Thoracic aorta (tissue), 2 donors: ENCODE results near the gene ZHX3. TPM values are rescaled to one million over a fixed set of nuclear protein-coding genes. Genes with fewer than 3 reads are reported as not detected.

ENCODE experiments used
- ATAC-seq: fragments of 150-250 bp; one replicate; pipeline ENCODE4 v1.8.0; 2017; ENCODE audit warnings: low read depth; ENCODE audit not compliant: insufficient number of reproducible peaks, low FRiP score
- DNase-seq: peaks from one replicate; pipeline ENCODE4 v3.0.0-alpha.2; 2020; ENCODE audit warnings: low spot score
- H3K27ac ChIP-seq, 2 donors: fragments of 200-600 bp; sonication (generic); 1 replicate in 1 of 2; 2 replicates in 1 of 2; pipeline ENCODE4 v1.5.1; 2016; ENCODE audit warnings: mild to moderate bottlenecking in 2 of 2, moderate library complexity in 2 of 2
- H3K27me3 ChIP-seq: fragments of 200-600 bp; sonication (generic); replicated peaks from 2 replicates; pipeline ENCODE4 v1.6.0; 2016; ENCODE audit warnings: mild to moderate bottlenecking; ENCODE audit not compliant: insufficient read depth
- H3K36me3 ChIP-seq: fragments of 200-600 bp; sonication (generic); one replicate; pipeline ENCODE4 v1.5.1; 2016
- H3K4me1 ChIP-seq, 2 donors: fragments of 200-600 bp; sonication (generic); 1 replicate in 1 of 2; 2 replicates in 1 of 2; pipeline versions ENCODE4 v1.5.1 to v1.6.0; 2016; ENCODE audit warnings: low read depth in 2 of 2, mild to moderate bottlenecking in 1 of 2; ENCODE audit not compliant: control insufficient read depth in 1 of 2
- H3K4me3 ChIP-seq: fragments of 200-600 bp; sonication (generic); 2 replicates; pipeline ENCODE4 v1.5.1; 2016; ENCODE audit warnings: mild to moderate bottlenecking
- H3K9me3 ChIP-seq: fragments of 200-600 bp; sonication (generic); 2 replicates; pipeline ENCODE4 v1.5.1; 2016
- CTCF ChIP-seq: fragments of 200-600 bp; sonication (generic); IDR thresholded peaks from one replicate; pipeline ENCODE4 v1.5.1; 2019; ENCODE audit warnings: antibody characterized with exemption
- total RNA-seq, 2 donors: library from RNA; depleted of rRNA; stranded (reverse); fragments of >200 nt; gene quantifications; one replicate each; pipeline versions ENCODE4 v1.1.0 to v1.2.3, GENCODE V29; 2016

The ZHX3 gene
- total RNA-seq, 2 donors from 2014 or later, result 60.8 to 74.9 TPM

GRCh38 chr20:41335591-41335990 is 18.1 kb upstream of the ZHX3 start:
- H3K36me3 ChIP-seq, result no peaks in the 10 kb centered on the region
- TF ChIP-seq CTCF, result no peak
- DNase-seq, result no peak
- H3K27ac ChIP-seq, result no peak overlapping the region
- ATAC-seq, result no peak
- no peaks in the 10 kb centered on the region for H3K27me3 ChIP-seq
- H3K9me3 ChIP-seq, result no peaks in the 10 kb centered on the region
- peaks cover 3 to 15% of the 10 kb centered on the region in 2 donors for H3K4me1 ChIP-seq
- H3K4me3 ChIP-seq, result no peak overlapping the region

DNA sequence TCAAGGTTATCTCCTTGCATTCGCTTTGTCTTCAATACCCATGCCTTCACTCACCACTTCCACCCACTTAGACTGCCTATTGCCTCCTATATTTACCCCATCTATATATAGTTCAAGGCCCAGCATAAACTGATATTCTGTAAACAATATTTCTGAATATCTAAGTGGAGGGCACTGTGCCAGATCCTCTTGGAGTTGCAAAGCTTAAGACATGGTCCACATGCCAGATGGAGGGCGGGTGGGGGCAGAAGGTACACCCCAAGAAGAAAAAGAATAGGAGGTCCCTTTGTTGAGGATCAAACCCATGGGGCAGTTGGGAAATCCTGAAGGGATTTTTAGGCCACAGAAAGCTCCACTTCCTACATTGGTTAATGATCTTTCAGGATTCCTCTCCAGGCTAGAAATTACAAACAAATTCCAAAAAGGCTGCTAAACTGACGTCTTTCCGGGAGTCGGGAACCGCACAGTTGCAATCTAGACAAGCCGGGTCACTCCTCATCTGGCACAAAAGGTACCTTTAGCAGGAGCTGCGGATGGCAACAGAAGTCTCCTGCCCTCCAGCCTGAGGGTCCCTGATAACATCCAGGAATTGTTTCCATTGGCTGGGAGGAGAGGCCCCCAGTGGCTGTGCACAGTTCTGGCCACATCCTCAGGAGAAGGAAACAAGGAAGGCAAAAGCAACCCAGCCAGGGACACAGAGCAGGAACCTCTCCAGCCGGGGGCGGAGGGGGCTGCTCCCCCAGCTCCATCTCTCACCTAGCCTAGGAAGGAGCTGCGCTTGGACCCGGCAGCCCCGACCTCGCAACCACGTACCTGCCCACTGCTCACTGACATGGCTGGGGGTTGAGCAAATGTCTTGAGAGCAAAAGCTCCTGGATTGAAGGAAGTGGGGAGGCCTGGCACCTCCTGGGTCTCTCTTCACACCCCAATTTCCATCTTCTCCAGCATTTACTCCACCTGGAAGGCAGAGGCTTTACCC is 17.2 kb upstream of the ZHX3 start:
- no peak for ATAC-seq
- DNase-seq, result no peak
- no peaks in the 10 kb centered on the region for H3K36me3 ChIP-seq
- no peak overlapping the region for H3K27ac ChIP-seq
- H3K4me1 ChIP-seq, result peaks cover 1 to 13% of the 10 kb centered on the region in 2 donors
- no peak overlapping the region for H3K4me3 ChIP-seq
- TF ChIP-seq CTCF, result no peak
- no peaks in the 10 kb centered on the region for H3K9me3 ChIP-seq
- no peaks in the 10 kb centered on the region for H3K27me3 ChIP-seq

DNA sequence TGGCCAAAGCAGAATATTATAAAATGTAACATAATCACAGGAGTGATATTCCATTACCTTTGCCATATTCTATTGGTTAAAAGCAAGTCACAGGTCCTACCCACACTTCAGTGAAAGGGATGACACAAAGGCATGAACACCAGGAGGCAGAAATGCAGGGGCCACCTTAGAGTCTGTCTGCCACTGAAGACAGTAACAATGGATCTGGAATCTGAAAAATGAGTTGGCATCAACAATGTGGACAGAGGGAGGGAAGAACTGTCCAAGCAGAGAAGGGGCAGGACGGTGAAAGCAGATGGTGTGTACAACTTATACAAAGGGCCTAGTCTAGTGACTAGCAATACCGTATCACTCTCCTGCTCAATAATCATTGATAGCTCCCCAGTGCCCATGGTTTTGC is 16.5 kb upstream of the ZHX3 start:
- no peaks in the 10 kb centered on the region for H3K27me3 ChIP-seq
- no peak overlapping the region for H3K4me3 ChIP-seq
- peaks cover 2 to 10% of the 10 kb centered on the region in 2 donors for H3K4me1 ChIP-seq
- H3K9me3 ChIP-seq, result no peaks in the 10 kb centered on the region
- no peak for TF ChIP-seq CTCF
- H3K36me3 ChIP-seq, result no peaks in the 10 kb centered on the region
- H3K27ac ChIP-seq, result no peak overlapping the region
- ATAC-seq (no peak), DNase-seq (no peak)

DNA sequence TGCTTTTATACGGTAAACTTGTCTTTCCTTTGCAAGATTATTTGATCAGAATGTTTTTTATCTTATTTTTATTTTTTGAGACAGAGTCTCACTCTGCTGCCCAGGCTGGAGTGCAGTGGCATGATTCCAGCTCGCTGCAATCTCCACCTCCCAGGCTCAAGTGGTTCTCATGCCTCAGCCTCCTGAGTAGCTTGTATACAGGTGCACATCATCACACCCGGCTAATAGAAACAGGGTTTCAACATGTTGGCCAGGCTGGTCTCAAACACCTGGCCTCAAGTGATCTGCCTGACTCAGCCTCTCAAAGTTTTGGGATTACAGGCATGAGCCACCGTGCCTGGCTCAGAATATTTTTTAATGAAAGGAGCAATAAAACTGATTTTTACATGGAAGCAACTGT is 14.2 kb upstream of the ZHX3 start:
- TF ChIP-seq CTCF, result no peak
- ATAC-seq, result no peak
- no peak for DNase-seq
- Histone ChIP-seq H3K27me3 (no peaks in the 10 kb centered on the region), H3K4me3 (no peak overlapping the region), H3K4me1 (peaks cover 5 to 16% of the 10 kb centered on the region in 2 donors), H3K27ac (no peak overlapping the region), H3K36me3 (no peaks in the 10 kb centered on the region), H3K9me3 (no peaks in the 10 kb centered on the region)

DNA sequence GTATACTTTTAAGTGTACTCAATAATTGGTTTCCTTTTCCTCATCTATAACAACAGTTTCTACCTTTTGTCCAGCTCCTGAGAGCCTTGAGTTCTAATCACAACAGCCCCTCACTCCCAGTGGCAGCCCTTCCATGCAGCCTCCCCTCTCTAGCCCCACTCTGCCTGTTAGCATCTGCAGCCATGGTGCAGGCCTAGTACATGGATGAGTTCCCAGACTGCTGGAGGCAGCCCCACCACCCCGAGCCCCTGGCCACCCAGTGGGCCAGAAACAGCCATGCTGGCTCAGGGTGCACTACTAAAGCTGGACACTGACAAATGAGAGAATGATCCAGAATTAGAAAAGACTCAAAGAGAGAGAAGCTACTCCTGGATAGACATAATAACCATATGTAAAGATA is 13.4 kb upstream of the ZHX3 start:
- Histone ChIP-seq H3K9me3 (no peaks in the 10 kb centered on the region), H3K27ac (no peak overlapping the region), H3K27me3 (no peaks in the 10 kb centered on the region), H3K4me1 (peaks cover 5 to 16% of the 10 kb centered on the region in 2 donors), H3K4me3 (no peak overlapping the region), H3K36me3 (no peaks in the 10 kb centered on the region)
- ATAC-seq, result no peak
- DNase-seq, result no peak
- TF ChIP-seq CTCF, result no peak
